ENCODE results near the gene ZNF292.
"Not testable (repeated sequence)": the region's sequence is repeated elsewhere in the genome, so short reads cannot be mapped to it uniquely, and the experiment has no call there.

The ZNF292 gene

GRCh38 chr6:87154993-87155841, at the start of gene ZNF292:
Gene ZNF292 (plus strand): TSS chr6:87155565. CDS start chr6:87155592, 27 bp downstream.
- DNase-seq: peak; percentile 68 to 99 (median 96)

DNA sequence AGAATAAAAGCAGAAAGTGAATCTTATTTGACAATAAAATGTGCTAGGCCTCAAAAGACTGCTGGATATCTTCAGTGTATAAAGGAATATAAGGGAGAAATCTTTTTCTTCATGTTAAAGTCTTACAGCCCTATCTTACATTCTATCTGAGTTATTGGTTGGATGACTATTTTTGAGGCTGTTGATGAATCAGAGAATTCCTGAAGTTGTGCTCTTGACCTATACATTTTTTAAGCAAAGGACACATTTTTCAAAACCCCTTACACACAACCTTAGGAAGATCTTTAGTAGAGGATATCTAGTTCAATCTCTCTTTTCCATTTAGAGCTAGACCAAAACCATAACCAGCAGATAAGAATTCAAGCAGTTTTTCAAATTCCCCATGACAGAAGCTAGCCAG, 49.5 kb upstream of the ZNF292 start:
- DNase-seq: no peak

DNA sequence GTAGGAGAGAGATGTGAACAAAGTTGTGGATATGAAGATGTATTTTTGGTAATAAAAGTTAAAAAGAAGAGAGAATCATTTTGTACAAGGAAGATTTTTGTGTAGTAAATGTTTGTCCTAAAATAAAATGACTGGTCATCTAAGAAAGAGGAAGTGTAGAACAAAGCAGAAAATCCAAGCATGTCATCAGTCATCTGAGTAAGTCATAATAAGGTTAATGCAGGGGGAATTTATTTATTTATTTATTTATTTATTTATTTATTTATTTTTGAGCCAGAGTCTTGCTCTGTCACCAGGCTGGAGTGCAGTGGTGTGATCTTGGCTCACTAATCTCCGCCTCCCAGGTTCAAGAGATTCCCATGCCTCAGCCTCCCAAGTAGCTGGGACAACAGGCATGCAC, 44.7 kb upstream of the ZNF292 start:
- no peak for DNase-seq

GRCh38 chr6:87115402-87116135, 39.8 kb upstream of the ZNF292 start:
- no peak for DNase-seq

DNA sequence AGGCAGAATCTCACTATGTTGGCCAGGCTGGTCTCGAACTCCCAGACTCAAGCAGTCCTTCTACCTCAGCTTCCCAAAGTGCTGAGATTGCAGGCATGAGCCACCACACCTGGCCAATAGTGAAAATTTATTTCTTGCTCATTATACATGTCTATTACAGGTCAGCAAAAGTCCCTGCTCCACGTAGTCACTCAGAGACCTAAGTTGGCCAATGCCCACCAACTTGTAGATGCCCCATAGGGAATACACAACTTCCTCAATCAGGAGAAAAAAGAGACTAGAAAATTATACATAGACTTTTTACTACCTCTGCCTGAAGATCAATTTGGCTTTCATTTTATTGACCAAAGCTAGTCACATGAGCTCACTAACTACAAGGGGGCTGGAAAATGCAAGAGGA, 38.4 kb upstream of the ZNF292 start:
- no peak for DNase-seq

- DNase-seq: no peak
Measured at GRCh38 chr6:87118054-87118453, 37.3 kb upstream of the ZNF292 start.

DNA sequence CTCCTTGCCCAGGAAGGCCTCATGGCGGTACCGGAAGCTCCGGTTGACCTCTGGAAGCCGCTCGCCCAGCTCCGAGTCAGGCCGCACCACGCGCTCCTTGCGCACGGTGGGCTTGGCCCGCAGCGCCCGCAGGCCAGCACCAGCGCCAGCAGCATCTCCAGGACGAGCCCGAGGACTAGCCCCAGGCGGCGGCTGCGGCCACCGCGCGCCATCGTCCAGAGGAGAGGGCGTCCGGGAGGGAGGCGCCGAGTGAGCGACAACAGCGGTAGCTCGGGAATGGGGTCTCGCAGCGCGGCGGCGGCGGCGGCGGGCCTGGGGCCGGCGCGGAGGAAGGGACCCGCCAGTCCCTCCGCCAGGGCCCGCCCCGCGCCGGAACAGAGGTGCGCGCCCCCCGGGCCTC, 32.9 kb upstream of the ZNF292 start:
- DNase-seq: no peak

- DNase-seq: no peak
Measured at GRCh38 chr6:87124074-87124473, 31.3 kb upstream of the ZNF292 start.

DNA sequence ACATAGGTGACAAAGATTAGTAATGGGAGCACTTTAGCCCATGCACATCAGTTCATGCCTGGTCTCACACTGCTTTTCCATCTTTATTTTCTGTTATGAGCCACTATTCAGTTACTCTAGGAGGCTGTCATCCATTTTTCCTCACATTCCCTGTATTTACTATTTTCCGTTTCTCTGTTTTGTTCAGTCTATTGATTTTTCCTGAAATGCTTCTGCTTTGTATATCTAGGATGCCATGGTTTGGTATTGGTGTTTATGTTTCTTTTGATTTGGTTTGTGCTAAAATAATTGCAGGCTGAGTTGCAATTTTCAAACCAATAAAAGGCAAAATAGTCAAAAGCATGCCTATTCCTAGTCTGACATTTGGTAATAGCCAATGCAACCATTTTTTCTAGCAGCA, 28.9 kb upstream of the ZNF292 start:
- no peak for DNase-seq

- no peak for DNase-seq
Measured at GRCh38 chr6:87127737-87128136, 27.6 kb upstream of the ZNF292 start.

- no peak for DNase-seq
Measured at GRCh38 chr6:87136963-87137362, 18.4 kb upstream of the ZNF292 start.

DNA sequence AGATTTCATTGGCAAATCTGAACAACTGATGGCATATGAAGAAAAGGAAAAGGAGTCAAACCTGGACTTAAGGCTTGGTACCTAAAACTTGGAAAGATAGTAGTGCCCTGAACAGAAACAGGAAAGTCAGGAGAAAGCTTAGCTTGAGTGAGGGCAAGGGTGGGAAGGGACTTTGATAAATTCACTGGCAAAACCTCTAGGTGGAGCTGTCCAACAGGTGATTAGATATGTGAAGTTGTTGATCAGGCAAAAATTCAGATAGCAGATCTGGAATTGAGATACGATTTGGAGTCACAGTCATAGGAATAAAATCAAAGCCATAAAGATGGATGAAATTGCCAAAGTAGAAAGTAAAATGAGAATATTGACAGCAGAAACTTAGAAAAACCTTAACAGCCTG, 16.1 kb upstream of the ZNF292 start:
- peak in 6 of 58 donors; percentile 1 to 24 (median 2) for DNase-seq

DNA sequence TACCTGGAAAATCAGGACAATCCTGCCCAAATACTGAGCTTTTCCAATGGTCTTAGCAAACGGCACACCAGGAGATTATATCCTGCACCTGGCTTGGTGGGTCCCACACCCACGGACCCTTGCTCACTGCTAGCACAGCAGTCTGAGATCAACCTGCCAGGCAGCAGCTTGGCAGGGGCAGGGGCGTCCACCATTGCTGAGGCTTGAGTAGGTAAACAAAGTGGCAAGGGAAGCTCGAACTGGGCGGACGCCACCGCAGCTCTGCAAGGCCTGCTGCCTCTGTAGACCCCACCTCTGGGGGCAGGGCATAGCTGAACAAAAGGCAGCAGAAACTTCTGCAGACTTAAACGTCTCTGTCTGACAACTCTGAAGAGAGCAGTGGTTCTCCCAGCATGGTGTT, 15.4 kb upstream of the ZNF292 start:
- not testable (repeated sequence) for DNase-seq

GRCh38 chr6:87146363-87146762, 9.0 kb upstream of the ZNF292 start:
- no peak for DNase-seq

- no peak for DNase-seq
Measured at GRCh38 chr6:87150406-87150805, 5.0 kb upstream of the ZNF292 start.

GRCh38 chr6:87151471-87151780, 3.9 kb upstream of the ZNF292 start:
- peak in 2 of 58 donors; percentile 31 to 34 for DNase-seq

DNA sequence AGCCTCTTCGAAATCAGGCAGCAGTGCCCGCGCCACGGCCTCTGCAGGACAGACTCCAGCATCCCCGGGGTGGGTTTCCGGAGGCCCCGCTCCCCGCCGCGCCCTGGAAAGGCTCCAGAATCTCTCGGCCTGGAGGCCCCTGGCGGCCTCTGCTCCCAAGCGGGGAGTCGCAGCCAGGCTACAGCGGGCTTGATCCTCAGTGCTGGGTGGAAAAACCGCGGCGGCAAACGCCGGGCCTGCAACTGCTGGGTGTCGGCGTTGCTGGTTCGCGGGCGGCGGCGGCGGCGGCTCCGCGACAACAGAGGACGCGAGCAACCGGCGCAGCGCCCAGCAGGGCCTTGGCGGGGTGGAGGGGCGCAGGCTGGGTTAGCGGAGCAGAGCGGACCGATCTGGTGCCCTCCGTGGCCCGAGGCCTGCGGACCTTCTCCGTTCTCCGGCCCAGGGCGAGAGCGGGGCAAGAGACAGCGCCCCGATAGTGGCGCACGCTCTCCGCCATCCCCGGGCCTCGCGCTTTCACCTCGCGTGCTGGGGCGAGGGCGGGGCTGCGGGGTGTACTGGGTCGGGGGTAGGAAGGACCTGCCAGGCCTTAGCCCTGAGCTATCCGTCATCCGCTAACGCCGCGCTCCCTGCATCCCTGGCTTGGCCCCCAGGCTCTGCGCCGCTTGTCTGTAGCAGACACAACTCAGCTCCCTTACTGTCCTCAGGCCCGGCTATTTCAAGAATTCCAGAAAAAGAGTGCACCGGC, 3.4 kb upstream of the ZNF292 start:
- peak in 57 of 58 donors; percentile 22 to 91 (median 75) for DNase-seq

DNA sequence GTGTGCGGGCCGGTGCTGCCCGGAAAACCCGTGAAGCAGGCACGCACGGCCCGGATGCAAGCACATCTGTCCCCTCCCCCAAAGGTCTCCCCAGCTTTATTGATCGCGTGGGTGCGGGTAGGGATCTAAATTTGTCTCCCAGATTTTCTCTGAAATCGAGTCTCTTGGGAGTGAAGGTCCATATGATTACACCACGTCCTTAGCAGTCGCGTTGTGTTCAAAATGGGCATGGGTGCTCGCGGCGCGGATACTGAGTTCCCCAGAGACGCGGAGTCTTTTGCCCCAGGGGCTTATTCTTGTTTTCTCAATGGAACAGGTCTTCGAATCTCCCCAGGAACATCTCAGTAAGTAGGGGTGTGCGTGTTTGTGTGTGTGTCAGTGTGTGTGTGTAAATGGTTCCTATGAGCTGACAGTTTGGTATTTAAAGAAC, 2.8 kb upstream of the ZNF292 start:
- peak in 17 of 58 donors; percentile 28 to 78 (median 58) for DNase-seq

- no peak for DNase-seq
Measured at GRCh38 chr6:87154641-87154992, 748 bp upstream of the ZNF292 start.

DNA sequence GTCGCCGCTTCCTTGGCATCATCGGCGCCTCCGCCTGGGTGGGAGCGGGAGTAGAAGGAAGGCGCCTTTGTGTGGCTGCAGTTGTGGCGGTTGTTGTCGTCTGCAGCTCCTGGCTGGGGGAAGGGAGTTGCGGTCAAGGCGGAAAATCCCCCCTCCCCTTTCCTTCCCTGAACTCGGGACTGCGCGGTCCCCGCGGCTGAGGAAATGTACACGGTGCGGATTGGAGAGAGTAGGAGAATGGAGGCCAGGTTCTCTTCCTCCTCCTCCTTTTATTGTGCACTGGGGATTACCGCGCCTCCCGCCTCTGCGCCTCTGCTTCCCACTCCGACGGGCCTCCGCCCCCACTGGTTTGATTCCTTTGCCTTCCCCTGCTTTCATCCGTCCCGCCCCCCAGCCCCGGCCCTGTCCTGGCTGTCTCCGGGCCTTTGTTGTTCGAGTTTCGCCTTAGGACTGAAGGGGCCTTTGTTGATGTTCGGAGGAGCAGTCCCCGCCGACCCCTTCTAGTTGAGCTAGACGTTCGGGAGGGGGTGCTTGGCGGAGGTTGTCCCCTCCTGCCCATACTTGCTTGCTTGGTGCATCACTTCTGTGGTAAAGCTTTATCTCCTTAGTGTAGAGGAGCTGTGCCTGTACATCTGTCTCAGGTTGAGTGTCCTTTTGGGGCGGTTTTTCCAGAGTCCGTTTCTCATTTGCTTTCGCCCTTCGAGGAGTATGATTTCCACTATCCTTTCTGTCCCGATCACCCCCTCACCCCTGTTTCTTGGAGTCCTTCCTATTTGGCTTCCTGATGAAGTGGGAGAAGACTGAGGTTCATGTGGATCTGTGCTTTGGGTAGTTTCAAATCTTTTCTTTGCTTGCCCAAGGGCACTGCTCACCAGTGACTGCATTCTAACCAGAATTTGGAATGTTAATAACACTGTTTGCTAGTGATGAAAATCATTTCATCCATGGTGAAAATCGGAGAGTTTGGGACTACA, 764 bp downstream of the ZNF292 start:
- peak in 39 of 58 donors; percentile 19 to 73 (median 56) for DNase-seq

GRCh38 chr6:87157596-87157995, 2.2 kb downstream of the ZNF292 start:
- not testable (repeated sequence) for DNase-seq
